ENCODE measurements around the gene SPHK2. TPM values are rescaled to one million over a fixed set of nuclear protein-coding genes. Genes with fewer than 3 reads are reported as not detected.

The SPHK2 gene
- polyA plus RNA-seq, 1 of the 3 experiments (the other 2 are of a cell fraction) = 14.8 TPM

Other genes with a start within 250 kb of the SPHK2 start
- gene KDELR1, start 228.0 kb upstream of the SPHK2 start, polyA plus RNA-seq (2012; rRNA removed) = 119 and 138 TPM in 2 replicates
- gene GRIN2D, start 225.8 kb upstream of the SPHK2 start, polyA plus RNA-seq (2012; rRNA removed) = 0.54 and 0.92 TPM in 2 replicates
- gene GRWD1, start 173.5 kb upstream of the SPHK2 start, polyA plus RNA-seq (2012; rRNA removed) = 34.1 and 36.6 TPM in 2 replicates
- 1.1 and 1.2 TPM in 2 replicates for gene KCNJ14, start 163.9 kb upstream of the SPHK2 start, polyA plus RNA-seq (2012; rRNA removed)
- 69.5 and 77.6 TPM in 2 replicates for gene CYTH2, start 150.1 kb upstream of the SPHK2 start, polyA plus RNA-seq (2012; rRNA removed)
- 2.0 and 3.2 TPM in 2 replicates for gene LMTK3, start 107.7 kb upstream of the SPHK2 start, polyA plus RNA-seq (2012; rRNA removed)
- gene SULT2B1, start 67.3 kb upstream of the SPHK2 start, polyA plus RNA-seq (2012; rRNA removed) = 0.86 and 0.92 TPM in 2 replicates
- gene SPACA4, start 12.8 kb upstream of the SPHK2 start, polyA plus RNA-seq (2012; rRNA removed) = not detected in 2 replicates
- gene FAM83E, start 4.4 kb upstream of the SPHK2 start, polyA plus RNA-seq (2012; rRNA removed) = 0.44 TPM in 1 of 2 replicates, not detected in the other
- gene RPL18, start 328 bp upstream of the SPHK2 start, polyA plus RNA-seq (2012; rRNA removed) = 2,114 and 2,225 TPM in 2 replicates
- 7.8 and 12.6 TPM in 2 replicates for gene DBP, start 17.9 kb downstream of the SPHK2 start, polyA plus RNA-seq (2012; rRNA removed)
- 13.1 and 13.5 TPM in 2 replicates for gene CA11, start 26.7 kb downstream of the SPHK2 start, polyA plus RNA-seq (2012; rRNA removed)
- 0.57 and 0.74 TPM in 2 replicates for gene NTN5, start 53.5 kb downstream of the SPHK2 start, polyA plus RNA-seq (2012; rRNA removed)
- not detected in 2 replicates for gene FUT2, start 76.5 kb downstream of the SPHK2 start, polyA plus RNA-seq (2012; rRNA removed)
- gene MAMSTR, start 100.2 kb downstream of the SPHK2 start, polyA plus RNA-seq (2012; rRNA removed) = 0.70 and 1.1 TPM in 2 replicates
- 0.36 and 0.41 TPM in 2 replicates for gene RASIP1, start 121.1 kb downstream of the SPHK2 start, polyA plus RNA-seq (2012; rRNA removed)
- gene IZUMO1, start 127.4 kb downstream of the SPHK2 start, polyA plus RNA-seq (2012; rRNA removed) = 0.03 TPM in 2 replicates
- gene FUT1, start 133.1 kb downstream of the SPHK2 start, polyA plus RNA-seq (2012; rRNA removed) = 0.03 and 0.08 TPM in 2 replicates
- gene FGF21, start 136.0 kb downstream of the SPHK2 start, polyA plus RNA-seq (2012; rRNA removed) = not detected in 2 replicates
- 70.6 and 71.6 TPM in 2 replicates for gene BCAT2, start 191.5 kb downstream of the SPHK2 start, polyA plus RNA-seq (2012; rRNA removed)
- 27.9 and 29.7 TPM in 2 replicates for gene HSD17B14, start 217.0 kb downstream of the SPHK2 start, polyA plus RNA-seq (2012; rRNA removed)
- 4.7 and 5.6 TPM in 2 replicates for gene PLEKHA4, start 249.1 kb downstream of the SPHK2 start, polyA plus RNA-seq (2012; rRNA removed)

All from SK-N-SH (cell line).